Tibial nerve (tissue), 4 donors: ENCODE measurements around the gene ACTC1. TPM values are rescaled to one million over a fixed set of nuclear protein-coding genes. Genes with fewer than 3 reads are reported as not detected.

Experiments
- DNase-seq, 2 donors: peaks; one replicate each; pipeline ENCODE4 v3.0.0-alpha.2; 2019; ENCODE audit warnings: low spot score in 2 of 2
- H3K27ac ChIP-seq, 4 donors: fragments of 200-600 bp; sonication (generic) in 3 of 4; one replicate each; pipeline ENCODE4 v1.5.1; 2017 to 2019; ENCODE audit warnings: mild to moderate bottlenecking in 1 of 4
- H3K27me3 ChIP-seq, 2 donors: fragments of 200-600 bp; sonication (generic) in 1 of 2; one replicate each; pipeline versions ENCODE4 v1.5.1 to v1.6.0; 2017 to 2019
- H3K36me3 ChIP-seq, 3 donors: fragments of 200-600 bp; sonication (generic); one replicate each; pipeline ENCODE4 v1.5.1; 2018 to 2019
- H3K4me1 ChIP-seq, 4 donors: fragments of 200-600 bp; sonication (generic) in 3 of 4; one replicate each; pipeline ENCODE4 v1.5.1; 2017 to 2019
- H3K4me3 ChIP-seq, 4 donors: fragments of 200-600 bp; sonication (generic) in 3 of 4; one replicate each; pipeline ENCODE4 v1.5.1; 2017 to 2019; ENCODE audit warnings: mild to moderate bottlenecking in 1 of 4, moderate library complexity in 1 of 4
- H3K9me3 ChIP-seq, 4 donors: fragments of 200-600 bp; sonication (generic) in 3 of 4; one replicate each; pipeline ENCODE4 v1.5.1; 2017 to 2019
- EP300 ChIP-seq, 2 donors: sonication (generic); formaldehyde crosslinking; IDR thresholded peaks; one replicate each; pipeline ENCODE4 v1.6.1; 2017; ENCODE audit warnings: antibody characterized with exemption in 2 of 2, mild to moderate bottlenecking in 1 of 2
- POLR2A ChIP-seq, 2 donors: fragments of 450-650 bp; IDR thresholded peaks; one replicate each; pipeline ENCODE4 v1.6.1; 2017; ENCODE audit warnings: antibody characterized with exemption in 2 of 2, mild to moderate bottlenecking in 2 of 2, moderate library complexity in 2 of 2
- WGBS, 2 donors: methylation state at CpG; one replicate each; pipeline ENCODE4 v1.1.5; 2018; 5-methylcytosine and 5-hydroxymethylcytosine counted together
- total RNA-seq, 4 donors: library from RNA; depleted of rRNA; stranded (reverse); fragments of >200 nt; gene quantifications; one replicate each; pipeline ENCODE4 v1.1.0, GENCODE V29; 2016
- TF ChIP-seq, protein P1 (sequence below), 5 experiments: fragments of 200-600 bp in 3 of 5; fragments of 450-650 bp in 2 of 5; sonication (generic) in 3 of 5; IDR thresholded peaks; one replicate each; pipeline ENCODE4 v1.5.1; 2016 to 2019; ENCODE audit warnings: antibody characterized with exemption in 5 of 5, mild to moderate bottlenecking in 3 of 5, moderate library complexity in 2 of 5

ACTC1 gene
- total RNA-seq, 4 donors from 2014 or later = 1.1 to 2.1 TPM; not detected in 2

GRCh38 chr15:34799149-34800101, 4.1 kb upstream of the ACTC1 start:
- WGBS, 2 donors = 26 to 29% methylated on average over 14 to 16 of the region's 16 CpGs
- DNase-seq = no peak
- Histone ChIP-seq H3K36me3 (no peaks in the 10 kb centered on the region), H3K4me1 (peaks cover 0 to 24% (median 0%) of the 10 kb centered on the region in 4 donors), H3K27ac (peak overlapping the region in 1 of 4 donors; percentile 12), H3K27me3 (peaks cover 0 to 21% of the 10 kb centered on the region in 2 donors), H3K9me3 (no peaks in the 10 kb centered on the region), H3K4me3 (no peak overlapping the region)
- TF ChIP-seq, protein P1, sequence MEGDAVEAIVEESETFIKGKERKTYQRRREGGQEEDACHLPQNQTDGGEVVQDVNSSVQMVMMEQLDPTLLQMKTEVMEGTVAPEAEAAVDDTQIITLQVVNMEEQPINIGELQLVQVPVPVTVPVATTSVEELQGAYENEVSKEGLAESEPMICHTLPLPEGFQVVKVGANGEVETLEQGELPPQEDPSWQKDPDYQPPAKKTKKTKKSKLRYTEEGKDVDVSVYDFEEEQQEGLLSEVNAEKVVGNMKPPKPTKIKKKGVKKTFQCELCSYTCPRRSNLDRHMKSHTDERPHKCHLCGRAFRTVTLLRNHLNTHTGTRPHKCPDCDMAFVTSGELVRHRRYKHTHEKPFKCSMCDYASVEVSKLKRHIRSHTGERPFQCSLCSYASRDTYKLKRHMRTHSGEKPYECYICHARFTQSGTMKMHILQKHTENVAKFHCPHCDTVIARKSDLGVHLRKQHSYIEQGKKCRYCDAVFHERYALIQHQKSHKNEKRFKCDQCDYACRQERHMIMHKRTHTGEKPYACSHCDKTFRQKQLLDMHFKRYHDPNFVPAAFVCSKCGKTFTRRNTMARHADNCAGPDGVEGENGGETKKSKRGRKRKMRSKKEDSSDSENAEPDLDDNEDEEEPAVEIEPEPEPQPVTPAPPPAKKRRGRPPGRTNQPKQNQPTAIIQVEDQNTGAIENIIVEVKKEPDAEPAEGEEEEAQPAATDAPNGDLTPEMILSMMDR (IDR thresholded peaks at IDR 0.05) = no peak
- TF ChIP-seq EP300 (IDR thresholded peaks at IDR 0.05) = no peak
- TF ChIP-seq POLR2A (IDR thresholded peaks at IDR 0.05) = no peak

DNA sequence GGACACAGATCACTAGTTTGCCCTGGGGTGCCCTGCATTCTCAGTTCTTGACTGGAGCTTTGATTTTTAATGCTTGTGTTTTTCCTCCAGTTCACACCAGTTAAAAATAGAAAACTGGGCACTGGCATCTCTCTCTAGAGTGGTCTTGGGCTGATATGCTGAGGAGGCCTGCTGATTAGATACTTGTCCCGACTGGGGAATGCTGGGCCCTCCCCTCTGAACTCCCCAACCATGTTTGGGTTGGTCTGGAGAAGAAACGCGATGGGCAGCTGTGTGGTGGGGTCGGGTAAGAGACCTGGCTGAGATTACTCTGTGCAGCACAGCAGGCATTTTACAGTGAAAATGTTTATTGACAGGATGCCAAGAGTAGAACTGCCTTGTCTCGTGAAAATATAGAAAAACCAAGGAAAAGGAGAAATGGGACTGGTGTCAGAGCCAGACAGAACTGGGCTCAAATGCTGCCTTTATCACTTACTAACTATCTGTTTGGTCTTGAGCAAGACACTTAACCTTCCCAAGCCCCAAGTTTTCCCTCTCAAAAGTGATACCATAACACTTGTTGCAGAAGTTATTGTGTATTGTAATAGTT, 1.6 kb upstream of the ACTC1 start:
- H3K4me3 ChIP-seq = no peak overlapping the region
- H3K36me3 ChIP-seq = no peaks in the 10 kb centered on the region
- WGBS, 2 donors = 34 to 41% methylated on average over 5 of the region's 5 CpGs
- H3K4me1 ChIP-seq = peaks cover 0 to 24% (median 0%) of the 10 kb centered on the region in 4 donors
- TF ChIP-seq POLR2A (IDR thresholded peaks at IDR 0.05) (no peak), EP300 (IDR thresholded peaks at IDR 0.05) (no peak)
- TF ChIP-seq, protein P1 (IDR thresholded peaks at IDR 0.05) = no peak
- H3K27me3 ChIP-seq = peaks cover 0 to 32% of the 10 kb centered on the region in 2 donors
- H3K27ac ChIP-seq = no peak overlapping the region
- H3K9me3 ChIP-seq = no peaks in the 10 kb centered on the region
- no peak for DNase-seq

DNA sequence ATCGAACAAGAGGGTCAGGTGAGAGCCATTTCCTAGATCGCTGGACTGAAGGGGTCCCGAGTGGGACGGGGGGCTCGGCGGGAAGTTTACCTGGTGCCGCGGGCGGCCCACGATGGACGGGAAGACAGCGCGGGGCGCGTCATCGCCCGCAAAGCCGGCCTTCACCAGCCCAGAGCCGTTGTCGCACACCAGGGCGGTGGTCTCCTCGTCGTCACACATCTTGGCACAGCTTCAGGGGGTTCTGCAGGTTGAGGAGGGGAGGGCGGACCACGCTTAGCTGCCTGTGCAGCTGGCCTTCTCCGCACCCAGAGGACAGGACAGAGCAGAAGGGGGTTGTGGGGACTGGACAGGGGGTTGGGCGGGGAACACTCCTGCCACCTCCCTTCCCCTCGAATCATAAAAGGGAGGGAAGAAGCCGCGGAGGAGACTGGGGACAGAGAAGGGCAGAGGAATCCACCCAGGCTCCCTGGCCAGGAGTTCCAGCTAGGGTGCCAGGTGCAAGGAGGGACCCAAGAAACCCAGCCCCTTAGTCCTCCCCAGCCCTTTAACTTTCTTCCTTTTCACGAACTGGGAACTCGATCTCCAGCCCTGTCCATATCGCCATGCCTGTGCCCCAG, 651 bp downstream of the ACTC1 start:
- 31 to 49% methylated on average over 33 of the region's 33 CpGs for WGBS, 2 donors

GRCh38 chr15:34793901-34794300, 1.4 kb downstream of the ACTC1 start:
- H3K9me3 ChIP-seq = no peaks in the 10 kb centered on the region
- H3K27me3 ChIP-seq = peaks cover 0 to 32% of the 10 kb centered on the region in 2 donors
- WGBS, 2 donors = 46 to 53% methylated on average over 2 of the region's 2 CpGs
- peaks cover 0 to 14% (median 0%) of the 10 kb centered on the region in 4 donors for H3K4me1 ChIP-seq
- H3K36me3 ChIP-seq = no peaks in the 10 kb centered on the region
- DNase-seq = no peak
- TF ChIP-seq EP300 (IDR thresholded peaks at IDR 0.05) = no peak
- TF ChIP-seq POLR2A (IDR thresholded peaks at IDR 0.05) = no peak
- TF ChIP-seq, protein P1 (IDR thresholded peaks at IDR 0.05) = no peak
- H3K4me3 ChIP-seq = no peak overlapping the region
- no peak overlapping the region for H3K27ac ChIP-seq

More for the DNA sequence above, 651 bp downstream of the ACTC1 start:
- H3K27ac ChIP-seq = no peak overlapping the region
- DNase-seq = no peak
- no peaks in the 10 kb centered on the region for H3K36me3 ChIP-seq
- peak overlapping the region in 1 of 4 donors; percentile 13 for H3K4me3 ChIP-seq
- H3K4me1 ChIP-seq = peaks cover 0 to 22% (median 0%) of the 10 kb centered on the region in 4 donors
- no peak for TF ChIP-seq EP300 (IDR thresholded peaks at IDR 0.05)
- TF ChIP-seq POLR2A (IDR thresholded peaks at IDR 0.05) = no peak
- H3K27me3 ChIP-seq = peaks cover 0 to 32% of the 10 kb centered on the region in 2 donors
- H3K9me3 ChIP-seq = no peaks in the 10 kb centered on the region

GRCh38 chr15:34793071-34793470, 2.3 kb downstream of the ACTC1 start:
- no peaks in the 10 kb centered on the region for H3K36me3 ChIP-seq
- no peak for DNase-seq
- peaks cover 0 to 32% of the 10 kb centered on the region in 2 donors for H3K27me3 ChIP-seq
- peaks cover 0 to 14% (median 0%) of the 10 kb centered on the region in 4 donors for H3K4me1 ChIP-seq
- H3K4me3 ChIP-seq = no peak overlapping the region
- 90 to 92% methylated on average over 8 to 9 of the region's 9 CpGs for WGBS, 2 donors
- no peak for TF ChIP-seq POLR2A (IDR thresholded peaks at IDR 0.05)
- TF ChIP-seq, protein P1 (IDR thresholded peaks at IDR 0.05) = no peak
- no peak for TF ChIP-seq EP300 (IDR thresholded peaks at IDR 0.05)
- no peaks in the 10 kb centered on the region for H3K9me3 ChIP-seq
- H3K27ac ChIP-seq = no peak overlapping the region
